Upper lobe of left lung (tissue), 6 donors: ENCODE measurements around the gene CIBAR2. TPM values are rescaled to one million over a fixed set of nuclear protein-coding genes. Genes with fewer than 3 reads are reported as not detected.

Source experiments
- ATAC-seq, 2 donors: fragments of 200-7000 bp; cut with Tn5 transposase; one replicate each; pipeline ENCODE4 v1.9.1; 2022; ENCODE audit warnings: mild to moderate bottlenecking in 2 of 2, moderate library complexity in 2 of 2; ENCODE audit not compliant: low FRiP score in 2 of 2
- DNase-seq, 2 donors: peaks; one replicate each; pipeline ENCODE4 v3.0.0-alpha.2; 2019 to 2020
- H3K27ac ChIP-seq, 4 donors: fragments of 200-600 bp; sonication (generic); one replicate each; pipeline ENCODE4 v1.5.1; 2016 to 2019
- H3K27me3 ChIP-seq, 4 donors: fragments of 200-600 bp; sonication (generic); one replicate each; pipeline ENCODE4 v1.5.1; 2017 to 2019
- H3K36me3 ChIP-seq, 4 donors: fragments of 200-600 bp; sonication (generic); one replicate each; pipeline ENCODE4 v1.5.1; 2016 to 2019
- H3K4me1 ChIP-seq, 4 donors: fragments of 200-600 bp; sonication (generic); one replicate each; pipeline ENCODE4 v1.5.1; 2018 to 2019
- H3K4me3 ChIP-seq, 4 donors: fragments of 200-600 bp; sonication (generic); one replicate each; pipeline ENCODE4 v1.5.1; 2017 to 2019; ENCODE audit warnings: mild to moderate bottlenecking in 2 of 4, moderate library complexity in 1 of 4
- H3K9me3 ChIP-seq, 4 donors: fragments of 200-600 bp; sonication (generic); one replicate each; pipeline ENCODE4 v1.5.1; 2018 to 2019
- CTCF ChIP-seq, 6 experiments: fragments of 450-650 bp in 4 of 6; fragments of 200-600 bp in 2 of 6; sonication (generic) in 2 of 6; IDR thresholded peaks; one replicate each; pipeline ENCODE4 v1.5.1; 2016 to 2019; ENCODE audit warnings: antibody characterized with exemption in 6 of 6
- EP300 ChIP-seq, 4 donors: sonication (generic); formaldehyde crosslinking; IDR thresholded peaks; one replicate each; pipeline ENCODE4 v1.5.1; 2017; ENCODE audit warnings: antibody characterized with exemption in 4 of 4, control low read depth in 2 of 4
- POLR2A ChIP-seq, 4 donors: fragments of 450-650 bp; IDR thresholded peaks; one replicate each; pipeline ENCODE4 v1.5.1; 2016 to 2017; ENCODE audit warnings: antibody characterized with exemption in 4 of 4, mild to moderate bottlenecking in 2 of 4
- POLR2AphosphoS5 ChIP-seq, 2 donors: sonication (generic); formaldehyde crosslinking; IDR thresholded peaks; one replicate each; pipeline ENCODE4 v1.5.1; 2017; ENCODE audit warnings: antibody characterized with exemption in 2 of 2
- WGBS, 2 donors: methylation state at CpG; one replicate each; pipeline ENCODE4 v1.1.5; 2017 to 2018; 5-methylcytosine and 5-hydroxymethylcytosine counted together
- total RNA-seq, 6 donors: library from RNA; depleted of rRNA in 4 of 6; stranded (reverse); fragments of >200 nt in 4 of 6; gene quantifications; one replicate each; pipeline versions ENCODE4 v1.1.0 to v1.2.1, GENCODE V29; 2016 to 2021
- donor health status: DM: no; HTN: no; CAD: no; lungs with moderate emphysema.
- donor health status: DM: no; HTN: yes; CAD: no; lungs with severe emphysema.

Gene CIBAR2
- total RNA-seq, 6 donors from 2014 or later, result 0.40 to 35.6 (median 9.9) TPM

- peak in 1 of 2 donors; percentile 57 for DNase-seq
- 68 to 72% methylated on average over 15 to 19 of the region's 24 CpGs for WGBS, 2 donors
Observed at GRCh38 chr16:85151603-85152413, 39.5 kb upstream of the CIBAR2 start.

GRCh38 chr16:85151079-85151602 lies 38.9 kb upstream of the CIBAR2 start:
- peaks cover 13 to 30% (median 23%) of the 10 kb centered on the region in 4 donors for H3K4me1 ChIP-seq

More at GRCh38 chr16:85151603-85152413, 39.5 kb upstream of the CIBAR2 start:
- no peak for TF ChIP-seq CTCF (IDR thresholded peaks at IDR 0.05)
- TF ChIP-seq EP300 (IDR thresholded peaks at IDR 0.05), result no peak
- TF ChIP-seq POLR2AphosphoS5 (IDR thresholded peaks at IDR 0.05), result no peak
- TF ChIP-seq POLR2A (IDR thresholded peaks at IDR 0.05), result no peak
- Histone ChIP-seq H3K4me3 (no peak overlapping the region), H3K9me3 (no peaks in the 10 kb centered on the region), H3K4me1 (peaks cover 13 to 28% (median 19%) of the 10 kb centered on the region in 4 donors), H3K27ac (peak overlapping the region; percentile 8 to 62 (median 33)), H3K36me3 (no peaks in the 10 kb centered on the region), H3K27me3 (no peaks in the 10 kb centered on the region)
- peak; percentile 45 to 78 for ATAC-seq

GRCh38 chr16:85150331-85150940 lies 38.2 kb upstream of the CIBAR2 start:
- WGBS, 2 donors, result 86 to 90% methylated on average over 4 to 9 of the region's 9 CpGs
- no peaks in the 10 kb centered on the region for H3K27me3 ChIP-seq
- peaks cover 13 to 36% (median 26%) of the 10 kb centered on the region in 4 donors for H3K4me1 ChIP-seq
- ATAC-seq (no peak), DNase-seq (no peak)
- no peaks in the 10 kb centered on the region for H3K36me3 ChIP-seq
- no peaks in the 10 kb centered on the region for H3K9me3 ChIP-seq
- no peak overlapping the region for H3K4me3 ChIP-seq
- TF ChIP-seq POLR2AphosphoS5 (IDR thresholded peaks at IDR 0.05) (no peak), EP300 (IDR thresholded peaks at IDR 0.05) (no peak), POLR2A (IDR thresholded peaks at IDR 0.05) (no peak), CTCF (IDR thresholded peaks at IDR 0.05) (no peak)
- no peak overlapping the region for H3K27ac ChIP-seq

More at GRCh38 chr16:85151079-85151602, 38.9 kb upstream of the CIBAR2 start:
- H3K27ac ChIP-seq, result peak overlapping the region in 2 of 4 donors; percentile 58 to 62
- no peaks in the 10 kb centered on the region for H3K9me3 ChIP-seq
- TF ChIP-seq POLR2A (IDR thresholded peaks at IDR 0.05) (no peak), CTCF (IDR thresholded peaks at IDR 0.05) (no peak), EP300 (IDR thresholded peaks at IDR 0.05) (no peak), POLR2AphosphoS5 (IDR thresholded peaks at IDR 0.05) (no peak)
- ATAC-seq (no peak), DNase-seq (no peak)
- no peaks in the 10 kb centered on the region for H3K27me3 ChIP-seq
- H3K4me3 ChIP-seq, result no peak overlapping the region
- no peaks in the 10 kb centered on the region for H3K36me3 ChIP-seq
- 75 to 79% methylated on average over 11 of the region's 11 CpGs for WGBS, 2 donors

GRCh38 chr16:85149776-85150175 lies 37.5 kb upstream of the CIBAR2 start:
- TF ChIP-seq POLR2A (IDR thresholded peaks at IDR 0.05) (no peak), POLR2AphosphoS5 (IDR thresholded peaks at IDR 0.05) (no peak), EP300 (IDR thresholded peaks at IDR 0.05) (no peak), CTCF (IDR thresholded peaks at IDR 0.05) (no peak)
- no peaks in the 10 kb centered on the region for H3K9me3 ChIP-seq
- no peak overlapping the region for H3K4me3 ChIP-seq
- ATAC-seq, result no peak
- no peaks in the 10 kb centered on the region for H3K27me3 ChIP-seq
- WGBS, 2 donors, result 54 to 83% methylated on average over 8 to 14 of the region's 14 CpGs
- H3K27ac ChIP-seq, result no peak overlapping the region
- DNase-seq, result no peak
- H3K36me3 ChIP-seq, result no peaks in the 10 kb centered on the region
- H3K4me1 ChIP-seq, result peaks cover 13 to 42% (median 28%) of the 10 kb centered on the region in 4 donors
